Fibroblast of lung (primary cell): ENCODE measurements around the gene CDCA7L. TPM values are rescaled to one million over a fixed set of nuclear protein-coding genes. Genes with fewer than 3 reads are reported as not detected.

Experiments
- DNase-seq, 2 donors: peaks; one replicate each; pipeline versions ENCODE4 v3.0.0 to v3.0.0-alpha.2; 2010; ENCODE audit warnings: low read depth in 2 of 2
- H2AFZ ChIP-seq: 2 replicates; pipeline ENCODE4 v1.5.1; 2012; ENCODE audit warnings: low read length, control low read depth, inconsistent platforms
- H3K27ac ChIP-seq: 2 replicates; pipeline ENCODE4 v1.5.1; 2011; ENCODE audit warnings: low read length, control low read depth; ENCODE audit not compliant: insufficient read depth
- H3K27me3 ChIP-seq: 2 replicates; pipeline ENCODE4 v1.5.1; 2011; ENCODE audit warnings: mild to moderate bottlenecking, low read length; ENCODE audit not compliant: control insufficient read depth, insufficient read depth
- H3K36me3 ChIP-seq: 2 replicates; pipeline ENCODE4 v1.5.1; 2011; ENCODE audit warnings: low read length; ENCODE audit not compliant: control insufficient read depth, insufficient read depth
- H3K4me1 ChIP-seq: 2 replicates; pipeline ENCODE4 v1.5.1; 2011; ENCODE audit warnings: low read length; ENCODE audit not compliant: control insufficient read depth, insufficient read depth; ENCODE audit errors: extremely low read depth
- H3K4me2 ChIP-seq: 2 replicates; pipeline ENCODE4 v1.5.1; 2011; ENCODE audit warnings: low read length, control low read depth; ENCODE audit not compliant: insufficient read depth; ENCODE audit errors: extremely low read depth
- H3K4me3 ChIP-seq, 4 experiments: fragments of 200-600 bp in 1 of 4; sonication (generic) in 1 of 4; replicated peaks in 1 of 4; 2 replicates each; pipeline ENCODE4 v1.5.1; 2011 to 2016; ENCODE audit warnings: low read length in 4 of 4, low read depth in 3 of 4, mild to moderate bottlenecking in 3 of 4, control low read depth in 2 of 4, inconsistent platforms in 1 of 4, mixed read lengths in 1 of 4; ENCODE audit not compliant: insufficient read depth in 1 of 4; ENCODE audit errors: control extremely low read depth in 1 of 4
- H3K79me2 ChIP-seq: 2 replicates; pipeline ENCODE4 v1.5.1; 2012; ENCODE audit warnings: mild to moderate bottlenecking, low read length, inconsistent platforms; ENCODE audit not compliant: control insufficient read depth, insufficient read depth
- H3K9ac ChIP-seq: 2 replicates; pipeline ENCODE4 v1.5.1; 2011; ENCODE audit warnings: mild to moderate bottlenecking, low read length, control low read depth; ENCODE audit not compliant: insufficient read depth
- H3K9me3 ChIP-seq: 2 replicates; pipeline ENCODE4 v1.5.1; 2012; ENCODE audit warnings: low read depth, low read length; ENCODE audit not compliant: control insufficient read depth, insufficient read depth
- H4K20me1 ChIP-seq: 2 replicates; pipeline ENCODE4 v1.5.1; 2011; ENCODE audit warnings: low read length; ENCODE audit not compliant: control insufficient read depth, insufficient read depth; ENCODE audit errors: extremely low read depth
- CTCF ChIP-seq, 2 donors: IDR thresholded peaks in 1 of 2; conservative IDR thresholded peaks in 1 of 2; 1 replicate in 1 of 2; 2 replicates in 1 of 2; pipeline ENCODE4 v1.5.1; 2011 to 2012; ENCODE audit warnings: low read length in 2 of 2, control low read depth in 1 of 2, inconsistent platforms in 1 of 2, low read depth in 1 of 2, mild to moderate bottlenecking in 1 of 2
- EZH2 ChIP-seq: IDR thresholded peaks from 2 replicates; pipeline ENCODE4 v1.5.1; 2012; ENCODE audit warnings: low read length, control low read depth, mild to moderate bottlenecking; ENCODE audit errors: missing control alignments
- polyA plus RNA-seq, 2 donors: library from polyadenylated mRNA; depleted of rRNA in 1 of 2; stranded (reverse) in 1 of 2; unstranded in 1 of 2; fragments of >200 nt; gene quantifications; 2 replicates each; pipeline ENCODE4 v1.2.1, GENCODE V29; 2011 to 2012; ENCODE audit warnings: missing spikeins in 1 of 2
- total RNA-seq: library from RNA; depleted of rRNA; stranded (reverse); fragments of >200 nt; gene quantifications from 2 replicates; pipeline ENCODE4 v1.2.1, GENCODE V29; 2014

CDCA7L gene
- total and polyA plus RNA-seq, 2 donors (not counting 1 experiment from before 2014, with no cell fraction given) = 25.3 to 29.1 TPM

GRCh38 chr7:21903020-21903786, 42.5 kb downstream of the CDCA7L start:
- TF ChIP-seq CTCF (conservative IDR thresholded peaks at IDR 0.05 in 1 of 2, IDR thresholded peaks at IDR 0.05 in 1 of 2; ENCODE audit: low read depth in 1 of 2, low read length in 2 of 2) (no peak), EZH2 (no peak)
- no peaks in the 10 kb centered on the region for H3K27me3 ChIP-seq
- peaks cover 5% of the 10 kb centered on the region for H3K36me3 ChIP-seq
- no peak overlapping the region for H2AFZ ChIP-seq
- no peak overlapping the region for H3K27ac ChIP-seq
- no peaks in the 10 kb centered on the region for H3K79me2 ChIP-seq
- DNase-seq = no peak
- H3K4me1 ChIP-seq = no peaks in the 10 kb centered on the region
- no peak overlapping the region for H3K9ac ChIP-seq
- no peaks in the 10 kb centered on the region for H4K20me1 ChIP-seq
- no peaks in the 10 kb centered on the region for H3K9me3 ChIP-seq
- no peak overlapping the region for H3K4me2 ChIP-seq
- no peak overlapping the region for H3K4me3 ChIP-seq

- no peak overlapping the region for H3K4me3 ChIP-seq
- H3K4me2 ChIP-seq = no peak overlapping the region
- no peak overlapping the region for H2AFZ ChIP-seq
- peak; percentile 50 to 64 for DNase-seq
- H3K36me3 ChIP-seq = peaks cover 5% of the 10 kb centered on the region
- no peaks in the 10 kb centered on the region for H4K20me1 ChIP-seq
- H3K9me3 ChIP-seq = no peaks in the 10 kb centered on the region
- no peak overlapping the region for H3K27ac ChIP-seq
- no peaks in the 10 kb centered on the region for H3K79me2 ChIP-seq
- H3K27me3 ChIP-seq = no peaks in the 10 kb centered on the region
- no peak for TF ChIP-seq CTCF (conservative IDR thresholded peaks at IDR 0.05 in 1 of 2, IDR thresholded peaks at IDR 0.05 in 1 of 2; ENCODE audit: low read depth in 1 of 2, low read length in 2 of 2)
- TF ChIP-seq EZH2 = no peak
- no peak overlapping the region for H3K9ac ChIP-seq
- no peaks in the 10 kb centered on the region for H3K4me1 ChIP-seq
Observed at GRCh38 chr7:21902240-21902639, 43.5 kb downstream of the CDCA7L start.

- no peak overlapping the region for H2AFZ ChIP-seq
- no peak for DNase-seq
- H3K27me3 ChIP-seq = no peaks in the 10 kb centered on the region
- H3K4me1 ChIP-seq = no peaks in the 10 kb centered on the region
- H4K20me1 ChIP-seq = no peaks in the 10 kb centered on the region
- no peaks in the 10 kb centered on the region for H3K9me3 ChIP-seq
- no peak overlapping the region for H3K4me2 ChIP-seq
- TF ChIP-seq CTCF (conservative IDR thresholded peaks at IDR 0.05 in 1 of 2, IDR thresholded peaks at IDR 0.05 in 1 of 2; ENCODE audit: low read depth in 1 of 2, low read length in 2 of 2) (no peak), EZH2 (no peak)
- no peak overlapping the region for H3K27ac ChIP-seq
- no peak overlapping the region for H3K4me3 ChIP-seq
- H3K79me2 ChIP-seq = no peaks in the 10 kb centered on the region
- H3K36me3 ChIP-seq = peaks cover under 1% of the 10 kb centered on the region
- no peak overlapping the region for H3K9ac ChIP-seq
Observed at GRCh38 chr7:21898265-21898930, 47.3 kb downstream of the CDCA7L start.
